Urinary bladder (tissue), 4 donors: ENCODE results near the gene TNNI3K. TPM values are rescaled to one million over a fixed set of nuclear protein-coding genes. Genes with fewer than 3 reads are reported as not detected.

Experiments used
- DNase-seq: peaks from one replicate; pipeline ENCODE4 v3.0.0-alpha.2; 2015; ENCODE audit errors: extremely low spot score
- H3K27ac ChIP-seq: one replicate; pipeline ENCODE4 v1.5.1; 2013; ENCODE audit warnings: low read depth, mild to moderate bottlenecking, moderate library complexity
- H3K36me3 ChIP-seq: one replicate; pipeline ENCODE4 v1.6.1; 2013; ENCODE audit warnings: mild to moderate bottlenecking, moderate library complexity; ENCODE audit not compliant: insufficient read depth
- H3K4me1 ChIP-seq: one replicate; pipeline ENCODE4 v1.6.1; 2013; ENCODE audit warnings: mild to moderate bottlenecking, moderate library complexity; ENCODE audit not compliant: insufficient read depth
- H3K4me3 ChIP-seq: one replicate; pipeline ENCODE4 v1.5.1; 2013; ENCODE audit warnings: low read depth, low read length
- WGBS: extraction: QIAGEN DNeasy Blood & Tissue Kit; methylation state at CpG from one replicate; pipeline ENCODE4 v1.1.7; 2013; 5-methylcytosine and 5-hydroxymethylcytosine counted together
- polyA plus RNA-seq: library from polyadenylated mRNA; stranded (reverse); fragments of 200-250 nt; gene quantifications from one replicate; pipeline ENCODE4 v1.2.3, GENCODE V29; 2013
- total RNA-seq: library from RNA; depleted of rRNA; stranded (reverse); fragments of >200 nt; gene quantifications from one replicate; pipeline ENCODE4 v1.2.3, GENCODE V29; 2014
- donor health status: healthy with polysubstance abuse.
- donor health status: healthy.

The TNNI3K gene, protein sequence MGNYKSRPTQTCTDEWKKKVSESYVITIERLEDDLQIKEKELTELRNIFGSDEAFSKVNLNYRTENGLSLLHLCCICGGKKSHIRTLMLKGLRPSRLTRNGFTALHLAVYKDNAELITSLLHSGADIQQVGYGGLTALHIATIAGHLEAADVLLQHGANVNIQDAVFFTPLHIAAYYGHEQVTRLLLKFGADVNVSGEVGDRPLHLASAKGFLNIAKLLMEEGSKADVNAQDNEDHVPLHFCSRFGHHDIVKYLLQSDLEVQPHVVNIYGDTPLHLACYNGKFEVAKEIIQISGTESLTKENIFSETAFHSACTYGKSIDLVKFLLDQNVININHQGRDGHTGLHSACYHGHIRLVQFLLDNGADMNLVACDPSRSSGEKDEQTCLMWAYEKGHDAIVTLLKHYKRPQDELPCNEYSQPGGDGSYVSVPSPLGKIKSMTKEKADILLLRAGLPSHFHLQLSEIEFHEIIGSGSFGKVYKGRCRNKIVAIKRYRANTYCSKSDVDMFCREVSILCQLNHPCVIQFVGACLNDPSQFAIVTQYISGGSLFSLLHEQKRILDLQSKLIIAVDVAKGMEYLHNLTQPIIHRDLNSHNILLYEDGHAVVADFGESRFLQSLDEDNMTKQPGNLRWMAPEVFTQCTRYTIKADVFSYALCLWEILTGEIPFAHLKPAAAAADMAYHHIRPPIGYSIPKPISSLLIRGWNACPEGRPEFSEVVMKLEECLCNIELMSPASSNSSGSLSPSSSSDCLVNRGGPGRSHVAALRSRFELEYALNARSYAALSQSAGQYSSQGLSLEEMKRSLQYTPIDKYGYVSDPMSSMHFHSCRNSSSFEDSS
- 5.1 TPM for total RNA-seq
- polyA plus RNA-seq = 1.4 TPM

DNA sequence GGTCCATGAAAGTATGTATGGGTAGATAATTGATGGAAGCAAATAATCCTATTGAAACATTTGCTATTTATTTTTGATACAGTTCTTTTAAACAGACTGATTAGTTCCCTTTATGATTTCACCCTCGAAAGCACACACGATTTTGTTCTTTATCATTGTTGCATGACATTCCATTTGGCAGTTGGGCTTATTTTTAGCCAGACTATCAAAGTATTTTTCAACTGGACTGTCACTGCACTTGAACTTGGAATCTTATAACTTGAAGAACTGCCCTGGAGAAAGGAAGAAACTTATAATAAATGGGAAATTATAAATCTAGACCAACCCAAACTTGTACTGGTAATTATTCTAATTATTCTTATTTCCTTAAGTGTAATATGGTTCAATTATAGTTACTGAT is at the start of gene TNNI3K:
TNNI3K (plus strand) TSS at position 235 of the 400 bp plus-strand sequence; CDS start at position 300, 65 bp downstream.
- H3K27ac ChIP-seq = no peak within 1 kb of the TSS
- H3K4me3 ChIP-seq = no peak within 1 kb of the TSS
- 77% methylated on average over 2 of the region's 2 CpGs for WGBS
- no peaks in the 10 kb centered on the region for H3K36me3 ChIP-seq
- H3K4me1 ChIP-seq = no peaks in the 10 kb centered on the region
- no peak for DNase-seq

DNA sequence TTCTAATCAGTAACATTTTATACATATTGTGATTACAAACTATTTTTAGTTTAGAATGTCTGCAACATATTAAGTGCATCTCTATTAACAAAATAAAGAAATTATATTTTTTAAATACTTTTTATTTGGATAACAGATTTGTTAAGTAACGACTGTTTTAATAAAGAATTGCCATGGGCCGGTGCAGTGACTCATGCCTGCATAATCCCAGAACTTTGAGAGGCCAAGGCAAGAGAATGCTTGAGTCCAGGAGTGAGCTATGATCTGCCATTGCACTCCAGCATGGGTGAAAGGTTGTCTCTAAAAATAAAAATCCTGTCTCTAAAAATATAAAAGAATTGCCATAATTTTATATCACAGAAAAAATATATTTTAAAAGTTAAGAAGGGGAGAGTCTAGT is 41.3 kb upstream of the TNNI3K start:
- DNase-seq = no peak
- WGBS = 37% methylated on average over 2 of the region's 2 CpGs
- H3K4me1 ChIP-seq = no peaks in the 10 kb centered on the region
- H3K36me3 ChIP-seq = no peaks in the 10 kb centered on the region
- no peak overlapping the region for H3K4me3 ChIP-seq
- H3K27ac ChIP-seq = no peak overlapping the region

DNA sequence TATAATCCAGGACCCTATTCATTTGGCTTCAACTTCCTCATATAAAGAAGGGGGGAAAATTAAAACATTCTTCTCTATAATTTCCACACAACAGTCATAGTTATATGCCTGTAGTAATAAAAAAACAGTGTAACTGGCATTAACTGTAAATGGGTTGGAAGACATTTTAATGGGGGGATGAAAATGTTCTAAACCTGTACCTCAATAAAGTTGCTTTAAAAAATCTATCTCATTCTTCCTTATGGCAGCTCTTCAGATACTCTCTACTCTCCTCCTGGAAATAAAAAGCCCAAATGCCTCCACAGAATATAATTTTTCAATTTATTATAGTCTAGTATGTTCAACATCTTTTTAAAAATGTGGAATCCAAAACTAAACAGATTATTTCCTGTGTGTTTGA is 39.8 kb upstream of the TNNI3K start:
- Histone ChIP-seq H3K4me1 (no peaks in the 10 kb centered on the region), H3K27ac (no peak overlapping the region), H3K36me3 (no peaks in the 10 kb centered on the region), H3K4me3 (no peak overlapping the region)
- no peak for DNase-seq

- no peak for DNase-seq
Measured at GRCh38 chr1:74197255-74197654, 37.9 kb upstream of the TNNI3K start.

GRCh38 chr1:74197657-74198552 is 37.3 kb upstream of the TNNI3K start, which contains the start of the genes FPGT and LRRIQ3:
TSS of gene FPGT (plus strand) at chr1:74198242. CDS start at chr1:74198279, 37 bp downstream.
TSS of gene LRRIQ3 (minus strand) at chr1:74198176. CDS start at chr1:74183684, 14,492 bp downstream.
- peak; percentile 93 for DNase-seq
- H3K36me3 ChIP-seq = no peaks in the 10 kb centered on the region
- H3K4me1 ChIP-seq = no peaks in the 10 kb centered on the region
- 4% methylated on average over 41 of the region's 41 CpGs for WGBS
- H3K27ac ChIP-seq = peak within 1 kb of the TSS; percentile 42
- peak within 1 kb of the TSS; percentile 68 for H3K4me3 ChIP-seq

More at GRCh38 chr1:74197255-74197654, 37.9 kb upstream of the TNNI3K start:
- Histone ChIP-seq H3K4me1 (no peaks in the 10 kb centered on the region), H3K4me3 (no peak overlapping the region), H3K36me3 (no peaks in the 10 kb centered on the region), H3K27ac (no peak overlapping the region)
- 86% methylated on average over 5 of the region's 5 CpGs for WGBS

DNA sequence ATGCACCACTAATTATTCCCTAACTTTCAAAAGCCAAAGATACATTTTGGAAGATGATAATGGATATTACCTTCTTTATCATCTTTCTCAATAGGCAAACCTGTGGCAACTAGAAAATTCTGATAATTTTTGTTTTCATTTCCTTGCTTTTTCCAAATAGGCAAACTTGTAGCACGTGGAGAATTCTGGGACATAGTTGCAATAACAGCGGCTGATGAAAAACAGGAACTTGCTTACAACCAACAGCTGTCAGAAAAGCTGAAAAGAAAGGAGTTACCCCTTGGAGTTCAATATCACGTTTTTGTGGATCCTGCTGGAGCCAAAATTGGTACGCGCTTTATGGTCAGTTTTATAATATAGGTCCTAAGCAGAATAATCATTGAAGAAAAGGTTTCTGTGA is 35.7 kb upstream of the TNNI3K start:
- Histone ChIP-seq H3K27ac (no peak overlapping the region), H3K36me3 (no peaks in the 10 kb centered on the region), H3K4me3 (no peak overlapping the region), H3K4me1 (no peaks in the 10 kb centered on the region)
- DNase-seq = no peak
- 80% methylated on average over 5 of the region's 5 CpGs for WGBS

- 69% methylated on average over 2 of the region's 2 CpGs for WGBS
- no peak for DNase-seq
Measured at GRCh38 chr1:74205266-74205665, 29.9 kb upstream of the TNNI3K start.

DNA sequence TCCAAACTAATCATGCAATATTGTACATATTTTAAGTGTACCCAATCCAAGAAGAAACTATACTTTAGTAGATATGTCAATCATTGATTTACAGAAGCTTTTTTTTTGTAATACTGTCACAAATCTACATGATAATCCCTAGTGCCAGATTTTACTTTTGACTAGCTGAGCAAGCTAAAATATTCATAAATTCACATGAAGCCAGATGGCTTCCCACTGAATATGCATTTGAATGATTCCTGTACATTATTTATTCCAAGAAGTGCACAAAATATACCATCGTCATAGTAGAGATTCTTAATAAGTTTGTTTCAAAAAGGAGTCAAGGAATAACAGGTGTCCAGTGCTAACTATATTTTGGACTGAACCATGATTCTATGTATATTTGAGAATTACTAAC is 20.0 kb upstream of the TNNI3K start:
- no peaks in the 10 kb centered on the region for H3K36me3 ChIP-seq
- no peaks in the 10 kb centered on the region for H3K4me1 ChIP-seq
- H3K4me3 ChIP-seq = no peak overlapping the region
- H3K27ac ChIP-seq = no peak overlapping the region
- DNase-seq = no peak
- WGBS = 93% methylated on average over 1 of the region's 1 CpG

More at GRCh38 chr1:74205266-74205665, 29.9 kb upstream of the TNNI3K start:
- no peak overlapping the region for H3K27ac ChIP-seq
- no peaks in the 10 kb centered on the region for H3K36me3 ChIP-seq
- no peak overlapping the region for H3K4me3 ChIP-seq
- H3K4me1 ChIP-seq = no peaks in the 10 kb centered on the region

DNA sequence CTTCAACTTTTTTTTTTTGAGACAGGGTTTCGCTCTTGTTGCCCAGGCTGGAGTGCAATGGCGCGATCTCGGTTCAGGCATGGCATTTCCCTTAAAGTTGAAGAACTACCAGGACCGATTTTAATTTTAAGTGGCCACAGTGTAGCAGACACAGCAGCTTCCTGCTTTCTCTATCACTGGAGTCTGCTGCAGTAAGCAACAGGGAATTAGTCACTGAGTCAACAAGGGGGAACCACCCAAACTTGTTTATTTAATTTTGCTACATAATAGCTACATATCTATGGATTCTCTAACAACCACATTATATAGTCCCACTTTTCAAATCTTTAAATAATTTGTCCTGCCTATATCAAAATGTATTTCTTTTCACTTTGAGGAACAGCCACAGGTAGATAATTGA is 12.5 kb upstream of the TNNI3K start:
- WGBS = 93% methylated on average over 5 of the region's 5 CpGs
- H3K4me1 ChIP-seq = no peaks in the 10 kb centered on the region
- no peak for DNase-seq
- peaks cover 1% of the 10 kb centered on the region for H3K36me3 ChIP-seq
- no peak overlapping the region for H3K27ac ChIP-seq
- no peak overlapping the region for H3K4me3 ChIP-seq

GRCh38 chr1:74223453-74223852 is 11.7 kb upstream of the TNNI3K start:
- DNase-seq = no peak
- Histone ChIP-seq H3K4me3 (no peak overlapping the region), H3K36me3 (peaks cover 1% of the 10 kb centered on the region), H3K4me1 (no peaks in the 10 kb centered on the region), H3K27ac (no peak overlapping the region)
- WGBS = 79% methylated on average over 3 of the region's 3 CpGs

DNA sequence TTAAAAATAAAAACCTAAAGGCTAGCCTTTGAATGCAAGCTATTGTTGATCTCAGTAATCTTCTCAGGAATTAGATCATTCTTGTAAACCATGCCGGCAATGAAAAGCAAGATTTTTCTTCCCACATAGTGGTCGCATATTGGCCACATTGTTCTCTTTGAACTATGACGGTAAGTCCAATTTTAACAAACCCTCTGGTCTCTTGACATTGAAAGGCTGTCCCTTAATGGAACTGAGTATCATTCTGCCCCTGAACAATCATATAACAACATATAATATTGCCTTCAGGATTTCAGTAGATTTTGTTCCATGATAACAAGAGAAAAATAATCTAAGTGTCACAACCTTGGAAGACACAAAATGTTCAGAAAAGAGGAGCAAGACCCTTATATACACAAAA is 1.3 kb downstream of the TNNI3K start:
- Histone ChIP-seq H3K36me3 (no peaks in the 10 kb centered on the region), H3K4me3 (no peak overlapping the region), H3K27ac (no peak overlapping the region), H3K4me1 (no peaks in the 10 kb centered on the region)
- 80% methylated on average over 3 of the region's 3 CpGs for WGBS
- DNase-seq = no peak

DNA sequence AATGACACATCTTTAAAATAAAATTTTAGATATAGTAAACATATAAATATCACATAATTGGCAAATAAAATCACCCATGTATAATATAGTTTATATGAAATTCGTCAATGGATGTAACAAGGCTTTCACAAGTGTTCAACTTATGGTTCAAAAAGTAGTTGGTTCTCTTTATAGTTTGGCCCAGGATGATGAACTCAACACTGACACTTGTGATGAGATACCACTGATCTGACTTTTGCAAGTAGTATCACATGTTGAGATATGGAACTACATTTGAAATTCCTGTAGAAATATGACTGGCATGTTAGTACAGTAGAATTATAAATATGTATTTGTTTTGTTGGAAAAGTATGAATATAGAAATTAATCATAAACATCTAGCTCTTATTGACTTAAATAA is 1.8 kb downstream of the TNNI3K start:
- Histone ChIP-seq H3K27ac (no peak overlapping the region), H3K4me1 (no peaks in the 10 kb centered on the region), H3K4me3 (no peak overlapping the region), H3K36me3 (no peaks in the 10 kb centered on the region)
- 84% methylated on average over 1 of the region's 1 CpG for WGBS
- DNase-seq = no peak

DNA sequence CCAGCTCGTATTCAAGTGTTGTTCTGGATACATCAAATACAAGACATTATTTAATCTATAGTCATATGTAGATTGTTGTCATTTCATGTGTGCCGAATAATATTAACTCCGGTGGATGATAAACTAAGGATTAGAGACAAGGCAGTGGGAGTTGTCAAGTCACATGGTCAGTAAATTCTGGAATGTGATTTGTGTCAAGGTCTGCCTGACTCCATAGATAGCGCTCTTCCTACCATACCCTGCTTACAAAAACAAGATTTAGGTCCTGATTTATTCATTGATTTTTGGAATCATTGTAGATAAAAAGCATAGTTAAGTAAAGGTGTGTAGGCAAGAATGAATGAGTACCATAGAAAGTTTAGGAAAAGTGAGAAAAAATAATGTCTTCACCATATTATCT is 2.6 kb downstream of the TNNI3K start:
- H3K4me3 ChIP-seq = no peak overlapping the region
- H3K36me3 ChIP-seq = no peaks in the 10 kb centered on the region
- no peak for DNase-seq
- WGBS = 90% methylated on average over 4 of the region's 4 CpGs
- H3K4me1 ChIP-seq = no peaks in the 10 kb centered on the region
- H3K27ac ChIP-seq = no peak overlapping the region
